ENCODE results near the gene TUBB. TPM values are rescaled to one million over a fixed set of nuclear protein-coding genes. Genes with fewer than 3 reads are reported as not detected.
A peak's percentile ranks its signal among the peaks of the same experiment; 100 is the strongest.

Gene TUBB
- total and polyA plus RNA-seq, 2 of the 4 experiments (the other 2 are of a cell fraction) = 1,401 to 2,004 TPM

- Histone ChIP-seq H2AK5ac (ENCODE audit: low read depth, low read length) (peak within 1 kb of the TSS; percentile 96), H4K8ac (ENCODE audit: low read depth in 2 of 2, low read length in 2 of 2) (peak within 1 kb of the TSS; percentile 87), H3K9me3 (ENCODE audit: control insufficient read depth, insufficient read depth, low read length) (no peaks in the 10 kb centered on the region), H3K4me3 (ENCODE audit: insufficient read depth, low read depth, low read length) (peak within 1 kb of the TSS; percentile 96), H3K9ac (ENCODE audit: low read depth, low read length) (peak within 1 kb of the TSS; percentile 99), H4K20me1 (ENCODE audit: insufficient read depth, low read length) (peaks cover 18% of the 10 kb centered on the region), H3K79me1 (ENCODE audit: low read depth in 1 of 2, low read length in 2 of 2) (peaks cover 22 to 67% of the 10 kb centered on the region in 2 experiments), H2BK15ac (ENCODE audit: low read depth, low read length) (peak within 1 kb of the TSS; percentile 12; the same call in 2 of the 3 replicates), H4K91ac (ENCODE audit: insufficient read depth, low read depth, low read length) (peak within 1 kb of the TSS; percentile 84), H3K36me3 (ENCODE audit: control insufficient read depth, insufficient read depth, low read length) (peaks cover 30% of the 10 kb centered on the region), H3K56ac (ENCODE audit: extremely low read depth, insufficient read depth, low read length) (peak within 1 kb of the TSS; percentile 93), H2AFZ (replicated peaks; ENCODE audit: low read length, poor library complexity) (peak within 1 kb of the TSS; percentile 84), H3K23ac (ENCODE audit: low read depth, low read length) (peak within 1 kb of the TSS; percentile 99), H2BK5ac (ENCODE audit: low read depth, low read length, poor library complexity, severe bottlenecking) (peak within 1 kb of the TSS; percentile 96), H3K14ac (replicated peaks; ENCODE audit: low read depth, low read length) (peak within 1 kb of the TSS; percentile 99), H2AK9ac (replicated peaks; ENCODE audit: low read depth, low read length, poor library complexity) (peak within 1 kb of the TSS; percentile 91), H3K27me3 (ENCODE audit: control insufficient read depth, insufficient read depth, low read length) (no peaks in the 10 kb centered on the region), H3K4ac (ENCODE audit: low read depth, low read length) (peak within 1 kb of the TSS; percentile 94), H3K27ac (ENCODE audit: insufficient read depth, low read length) (peak within 1 kb of the TSS; percentile 98), H3K4me1 (ENCODE audit: control insufficient read depth, insufficient read depth, low read length) (peaks cover 32% of the 10 kb centered on the region), H3K4me2 (ENCODE audit: low read depth, low read length) (peak within 1 kb of the TSS; percentile 85), H3K18ac (ENCODE audit: low read depth, low read length) (peak within 1 kb of the TSS; percentile 94), H2BK120ac (ENCODE audit: low read depth, low read length) (peak within 1 kb of the TSS; percentile 70), H2BK20ac (ENCODE audit: low read depth, low read length) (peak within 1 kb of the TSS; percentile 83), H4K5ac (ENCODE audit: low read depth, low read length) (peak within 1 kb of the TSS; percentile 87), H3K9me1 (ENCODE audit: insufficient read depth, low read length) (peaks cover 30% of the 10 kb centered on the region)
- ChIA-PET CTCF (interaction anchor here (1.0 kb wide), 1 partner anchor 38 kb away, joined by 3 read pairs; no protein-coding TSS in a partner anchor), POLR2A (ENCODE audit: unreplicated experiment) (interaction anchor here (0.5 to 3.2 kb wide), 10 partner anchors 8 to 162 kb away, joined by 3 to 19 read pairs (median 5); no protein-coding TSS in a partner anchor)
- BruUV-seq (replicated peaks) = TSS peak; percentile 96
- dilution Hi-C loops (cut with HindIII; ENCODE audit: low sequenced_read_pairs, unreplicated experiment) = no loop called here
- in situ Hi-C loops (cut with MboI; ENCODE audit: low sequenced_read_pairs) = loop anchor here (5.0 kb wide), 3 partner anchors 38 to 333 kb away; no protein-coding TSS in a partner anchor
- peak; percentile 95 for DNase-seq
- ATAC-seq (ENCODE audit: low read depth) = peak; percentile 35
- intact Hi-C loops (cut with micrococcal nuclease) = loop anchor here (1.0 to 5.0 kb wide), 5 partner anchors 8 to 343 kb away; no protein-coding TSS in a partner anchor
- WGBS, 2 experiments (ENCODE audit: extremely low coverage in 2 of 2, insufficient read length in 1 of 2) = 0% methylated on average over 15 of the region's 54 CpGs; no CpG with 5 or more reads in 1 of the 2 experiments
- no peak for TF ChIP-seq CEBPB (IDR thresholded peaks at IDR 0.05; ENCODE audit: low read depth, low read length)
- no peak for TF ChIP-seq ELK1 (IDR thresholded peaks at IDR 0.05; ENCODE audit: borderline replicate concordance, low read depth, low read length)
- peak; percentile 65 for TF ChIP-seq BHLHE40 (IDR thresholded peaks at IDR 0.05; ENCODE audit: low read depth, low read length)
- peak; percentile 32; the same call in 1 of the 2 replicates for TF ChIP-seq USF2 (IDR thresholded peaks at IDR 0.05; ENCODE audit: low read depth, low read length)
- TF ChIP-seq NFE2L2 (IDR thresholded peaks at IDR 0.05; ENCODE audit: low read depth, low read length) = no peak
- TF ChIP-seq MAZ (IDR thresholded peaks at IDR 0.05; ENCODE audit: borderline replicate concordance, low read depth, low read length) = peak; percentile 83
- TF ChIP-seq FOS (IDR thresholded peaks at IDR 0.05; ENCODE audit: low read depth, low read length) = no peak; the same call in 1 of the 2 replicates
- peak; percentile 40 for TF ChIP-seq SMC3 (IDR thresholded peaks at IDR 0.05; ENCODE audit: low read depth, low read length)
- TF ChIP-seq RCOR1 (IDR thresholded peaks at IDR 0.05; ENCODE audit: insufficient replicate concordance, low read length) = peak; percentile 37
- no peak for TF ChIP-seq RFX5 (IDR thresholded peaks at IDR 0.05; ENCODE audit: low read depth, low read length)
- peak; percentile 99 for TF ChIP-seq POLR2A (IDR thresholded peaks at IDR 0.05; ENCODE audit: low read depth, low read length)
- peak; percentile 99 for TF ChIP-seq CHD1 (IDR thresholded peaks at IDR 0.05; ENCODE audit: low read depth, low read length)
- peak; percentile 61 for TF ChIP-seq CTCF (conservative IDR thresholded peaks at IDR 0.05; ENCODE audit: low read depth, low read length)
Observed at GRCh38 chr6:30744054-30744805, 24.1 kb downstream of the TUBB start, which contains the start of gene IER3. Gene IER3, minus strand, starts transcription at chr6:30744547. Its CDS starts 29 bp downstream, at chr6:30744518.
